ENCODE data around the gene SLC4A8. TPM values are rescaled to one million over a fixed set of nuclear protein-coding genes. Genes with fewer than 3 reads are reported as not detected.

The SLC4A8 gene
- polyA plus RNA-seq, 1 donor (not counting 4 experiments of a cell fraction or from before 2014, with no cell fraction given): 2.3 TPM

GRCh38 chr12:51530208-51530607, 105.6 kb downstream of the SLC4A8 start:
- no peak overlapping the region for H2AFZ ChIP-seq (ENCODE audit: control insufficient read depth, low read length)
- H3K9ac ChIP-seq (ENCODE audit: control insufficient read depth, extremely low read depth, insufficient read depth, low read length): no peak overlapping the region
- no peak overlapping the region for H3K4me2 ChIP-seq (ENCODE audit: control insufficient read depth, extremely low read depth, insufficient read depth, low read depth, low read length)
- no peaks in the 10 kb centered on the region for H3K9me1 ChIP-seq (ENCODE audit: control insufficient read depth, extremely low read depth, insufficient read depth, low read length)
- H3K27me3 ChIP-seq (ENCODE audit: control insufficient read depth, extremely low read depth, insufficient read depth, low read length): peaks cover 13% of the 10 kb centered on the region
- H4K20me1 ChIP-seq (ENCODE audit: control insufficient read depth, extremely low read depth, insufficient read depth, low read length): no peaks in the 10 kb centered on the region
- H3K79me2 ChIP-seq (ENCODE audit: control insufficient read depth, insufficient read depth, low read length): no peaks in the 10 kb centered on the region
- DNase-seq (ENCODE audit: low read depth, low spot score) (no peak), FAIRE-seq (no peak)
- H3K9me3 ChIP-seq (ENCODE audit: control insufficient read depth, low read depth, low read length): no peaks in the 10 kb centered on the region
- no peaks in the 10 kb centered on the region for H3K36me3 ChIP-seq (ENCODE audit: control insufficient read depth in 2 of 2, extremely low read depth in 1 of 2, insufficient read depth in 2 of 2, low read length in 2 of 2)
- H3K27ac ChIP-seq (ENCODE audit: control insufficient read depth, insufficient read depth, low read length): no peak overlapping the region
- H3K4me1 ChIP-seq (ENCODE audit: control insufficient read depth, extremely low read depth, insufficient read depth, low read length): peaks cover 4% of the 10 kb centered on the region
- no peak for TF ChIP-seq EZH2 (IDR thresholded peaks at IDR 0.05; ENCODE audit: low read length)
- TF ChIP-seq, protein P1, sequence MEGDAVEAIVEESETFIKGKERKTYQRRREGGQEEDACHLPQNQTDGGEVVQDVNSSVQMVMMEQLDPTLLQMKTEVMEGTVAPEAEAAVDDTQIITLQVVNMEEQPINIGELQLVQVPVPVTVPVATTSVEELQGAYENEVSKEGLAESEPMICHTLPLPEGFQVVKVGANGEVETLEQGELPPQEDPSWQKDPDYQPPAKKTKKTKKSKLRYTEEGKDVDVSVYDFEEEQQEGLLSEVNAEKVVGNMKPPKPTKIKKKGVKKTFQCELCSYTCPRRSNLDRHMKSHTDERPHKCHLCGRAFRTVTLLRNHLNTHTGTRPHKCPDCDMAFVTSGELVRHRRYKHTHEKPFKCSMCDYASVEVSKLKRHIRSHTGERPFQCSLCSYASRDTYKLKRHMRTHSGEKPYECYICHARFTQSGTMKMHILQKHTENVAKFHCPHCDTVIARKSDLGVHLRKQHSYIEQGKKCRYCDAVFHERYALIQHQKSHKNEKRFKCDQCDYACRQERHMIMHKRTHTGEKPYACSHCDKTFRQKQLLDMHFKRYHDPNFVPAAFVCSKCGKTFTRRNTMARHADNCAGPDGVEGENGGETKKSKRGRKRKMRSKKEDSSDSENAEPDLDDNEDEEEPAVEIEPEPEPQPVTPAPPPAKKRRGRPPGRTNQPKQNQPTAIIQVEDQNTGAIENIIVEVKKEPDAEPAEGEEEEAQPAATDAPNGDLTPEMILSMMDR (optimal IDR thresholded peaks at IDR 0.05 in 1 of 3, IDR thresholded peaks at IDR 0.05 in 1 of 3, conservative IDR thresholded peaks at IDR 0.05 in 1 of 3; ENCODE audit: extremely low read depth in 1 of 3, insufficient read depth in 2 of 3, low read length in 3 of 3): no peak
- dilution Hi-C loops (cut with MboI; ENCODE audit: extremely low pct_ligation_motif_present, low sequenced_read_pairs): no loop called here
- no peak overlapping the region for H3K4me3 ChIP-seq (ENCODE audit: control insufficient read depth in 2 of 3, extremely low read depth in 1 of 3, insufficient read depth in 2 of 3, low read depth in 1 of 3, low read length in 3 of 3)

- Histone ChIP-seq H3K36me3 (ENCODE audit: control insufficient read depth in 2 of 2, extremely low read depth in 1 of 2, insufficient read depth in 2 of 2, low read length in 2 of 2) (no peaks in the 10 kb centered on the region), H3K4me1 (ENCODE audit: control insufficient read depth, extremely low read depth, insufficient read depth, low read length) (peaks cover 4% of the 10 kb centered on the region), H3K27ac (ENCODE audit: control insufficient read depth, insufficient read depth, low read length) (no peak overlapping the region), H3K9me1 (ENCODE audit: control insufficient read depth, extremely low read depth, insufficient read depth, low read length) (no peaks in the 10 kb centered on the region), H3K9me3 (ENCODE audit: control insufficient read depth, low read depth, low read length) (no peaks in the 10 kb centered on the region), H4K20me1 (ENCODE audit: control insufficient read depth, extremely low read depth, insufficient read depth, low read length) (no peaks in the 10 kb centered on the region), H3K4me2 (ENCODE audit: control insufficient read depth, extremely low read depth, insufficient read depth, low read depth, low read length) (peak overlapping the region; percentile 54), H3K27me3 (ENCODE audit: control insufficient read depth, extremely low read depth, insufficient read depth, low read length) (peaks cover 13% of the 10 kb centered on the region), H3K79me2 (ENCODE audit: control insufficient read depth, insufficient read depth, low read length) (no peaks in the 10 kb centered on the region), H3K9ac (ENCODE audit: control insufficient read depth, extremely low read depth, insufficient read depth, low read length) (no peak overlapping the region), H2AFZ (ENCODE audit: control insufficient read depth, low read length) (no peak overlapping the region), H3K4me3 (ENCODE audit: control insufficient read depth in 2 of 3, extremely low read depth in 1 of 3, insufficient read depth in 2 of 3, low read depth in 1 of 3, low read length in 3 of 3) (no peak overlapping the region)
- dilution Hi-C loops (cut with MboI; ENCODE audit: extremely low pct_ligation_motif_present, low sequenced_read_pairs): no loop called here
- TF ChIP-seq EZH2 (IDR thresholded peaks at IDR 0.05; ENCODE audit: low read length): no peak
- TF ChIP-seq, protein P1 (optimal IDR thresholded peaks at IDR 0.05 in 1 of 3, IDR thresholded peaks at IDR 0.05 in 1 of 3, conservative IDR thresholded peaks at IDR 0.05 in 1 of 3; ENCODE audit: extremely low read depth in 1 of 3, insufficient read depth in 2 of 3, low read length in 3 of 3): no peak
- FAIRE-seq: no peak
- DNase-seq (ENCODE audit: low read depth, low spot score): no peak
These were observed 106.8 kb downstream of the SLC4A8 start for GRCh38 chr12:51531284-51531977.
